NCI-H82 treated with DMSO at 0.1 percent for 48 hours (cell line): ENCODE data around the gene P4HB.

ENCODE experiments used
- DNase-seq: peaks from one replicate; lab custom pipeline; 2025; ENCODE audit not compliant: unreplicated experiment; lab: John Stamatoyannopoulos, UW

Gene P4HB

GRCh38 chr17:81812571-81813370 is 47.6 kb downstream of the P4HB start:
- DNase-seq = no peak

- no peak for DNase-seq
Measured at GRCh38 chr17:81811705-81812570, 48.4 kb downstream of the P4HB start.

GRCh38 chr17:81810892-81811704 is 49.2 kb downstream of the P4HB start:
- DNase-seq = no peak

GRCh38 chr17:81810476-81810875 is 49.9 kb downstream of the P4HB start:
- DNase-seq = no peak

- DNase-seq = no peak
Measured at GRCh38 chr17:81809556-81809998, 50.8 kb downstream of the P4HB start.

GRCh38 chr17:81808778-81809555 is 51.4 kb downstream of the P4HB start:
- no peak for DNase-seq

- no peak for DNase-seq
Measured at GRCh38 chr17:81807839-81808238, 52.5 kb downstream of the P4HB start.

GRCh38 chr17:81807210-81807719 is 53.1 kb downstream of the P4HB start:
- no peak for DNase-seq

- DNase-seq = no peak
Measured at GRCh38 chr17:81806461-81807209, 53.7 kb downstream of the P4HB start.

GRCh38 chr17:81805707-81806460 is 54.5 kb downstream of the P4HB start:
- no peak for DNase-seq

GRCh38 chr17:81804559-81805399 is 55.6 kb downstream of the P4HB start:
- DNase-seq = no peak

GRCh38 chr17:81803728-81804558 is 56.4 kb downstream of the P4HB start, which contains the start of gene GCGR:
GCGR (plus strand) TSS chr17:81804150; CDS start chr17:81809019, 4,869 bp downstream.
- DNase-seq = no peak

GRCh38 chr17:81802856-81803643 is 57.3 kb downstream of the P4HB start:
- DNase-seq = no peak

- no peak for DNase-seq
Measured at GRCh38 chr17:81802048-81802758, 58.1 kb downstream of the P4HB start.

- no peak for DNase-seq
Measured at GRCh38 chr17:81801327-81801726, 59.0 kb downstream of the P4HB start.
